Spleen (tissue), 7 donors: ENCODE results near the gene HOXD10.

Experiments
- CTCF ChIP-seq, 11 experiments: fragments of 200-600 bp in 7 of 11; fragments of 450-650 bp in 4 of 11; sonication (generic) in 4 of 11; IDR thresholded peaks in 8 of 11; conservative IDR thresholded peaks in 3 of 11; 1 replicate in 7 of 11; 2 replicates in 4 of 11; pipeline versions ENCODE4 v1.4.0 to v1.8.0; 2016 to 2021; ENCODE audit warnings: antibody characterized with exemption in 11 of 11, inconsistent platforms in 4 of 11, mild to moderate bottlenecking in 1 of 11
- POLR2A ChIP-seq, 3 donors: fragments of 450-650 bp; IDR thresholded peaks; one replicate each; pipeline ENCODE4 v1.5.1; 2017; ENCODE audit warnings: antibody characterized with exemption in 3 of 3, mild to moderate bottlenecking in 1 of 3
- POLR2AphosphoS5 ChIP-seq, 3 donors: sonication (generic); formaldehyde crosslinking; IDR thresholded peaks; one replicate each; pipeline ENCODE4 v1.5.1; 2017; ENCODE audit warnings: antibody characterized with exemption in 3 of 3
- donor health status: DM: no; HTN: no; CAD: no; lungs with moderate emphysema.
- donor health status: DM: no; HTN: no; CAD: no.
- donor health status: DM: no; HTN: no; CAD: no.

- TF ChIP-seq POLR2A (IDR thresholded peaks at IDR 0.05) (no peak), CTCF (IDR thresholded peaks at IDR 0.05 in 8 of 11, conservative IDR thresholded peaks at IDR 0.05 in 3 of 11) (no peak), POLR2AphosphoS5 (IDR thresholded peaks at IDR 0.05) (no peak)
These were observed 52.6 kb downstream of the HOXD10 start for GRCh38 chr2:176169181-176169580.
